HEK293 (cell line): ENCODE data around the gene AGAP3.
A peak's percentile ranks its signal among the peaks of the same experiment; 100 is the strongest.

ENCODE experiments used
- ELK4 ChIP-seq: IDR thresholded peaks from 2 replicates; pipeline ENCODE4 v1.6.1; 2011; ENCODE audit warnings: mild to moderate bottlenecking, low read depth, low read length, borderline replicate concordance
- HOXD13 ChIP-seq: sonication (generic); formaldehyde crosslinking; IDR thresholded peaks from 2 replicates; pipeline ENCODE4 v1.8.0; 2022; ENCODE audit warnings: missing genetic modification reagents, borderline replicate concordance
- KLF8 ChIP-seq: fragments of 450-650 bp; formaldehyde crosslinking; IDR thresholded peaks from 2 replicates; pipeline ENCODE4 v1.5.1; 2016; ENCODE audit warnings: missing biosample characterization, missing genetic modification characterization
- SCRT2 ChIP-seq: fragments of 450-650 bp; formaldehyde crosslinking; IDR thresholded peaks from 2 replicates; pipeline ENCODE4 v1.5.1; 2016; ENCODE audit warnings: missing biosample characterization, missing genetic modification characterization
- TRIM28 ChIP-seq: IDR thresholded peaks from 2 replicates; pipeline ENCODE4 v1.6.1; 2011; ENCODE audit warnings: low read length, control low read depth, borderline replicate concordance
- ZBTB48 ChIP-seq: fragments of 450-650 bp; formaldehyde crosslinking; IDR thresholded peaks from 2 replicates; pipeline ENCODE4 v1.5.1; 2016; ENCODE audit warnings: missing biosample characterization, missing genetic modification characterization
- ZFP69B ChIP-seq: fragments of 450-650 bp; formaldehyde crosslinking; IDR thresholded peaks from 2 replicates; pipeline ENCODE4 v1.5.1; 2016; ENCODE audit warnings: missing biosample characterization, missing genetic modification characterization
- ZNF10 ChIP-seq: fragments of 450-650 bp; formaldehyde crosslinking; IDR thresholded peaks from 2 replicates; pipeline ENCODE4 v1.5.1; 2017; ENCODE audit warnings: missing biosample characterization, missing genetic modification characterization
- ZNF112 ChIP-seq: fragments of 450-650 bp; formaldehyde crosslinking; IDR thresholded peaks from 2 replicates; pipeline ENCODE4 v1.5.0; 2017; ENCODE audit warnings: missing biosample characterization, missing genetic modification characterization
- ZNF146 ChIP-seq: fragments of 450-650 bp; formaldehyde crosslinking; IDR thresholded peaks from 2 replicates; pipeline ENCODE4 v1.5.1; 2016; ENCODE audit warnings: missing biosample characterization, missing genetic modification characterization
- ZNF2 ChIP-seq: fragments of 450-650 bp; formaldehyde crosslinking; IDR thresholded peaks from 2 replicates; pipeline ENCODE4 v1.5.1; 2016; ENCODE audit warnings: missing biosample characterization, missing genetic modification characterization
- ZNF202 ChIP-seq: fragments of 450-650 bp; formaldehyde crosslinking; IDR thresholded peaks from 2 replicates; pipeline ENCODE4 v1.5.1; 2016; ENCODE audit warnings: missing biosample characterization, missing genetic modification characterization, borderline replicate concordance
- ZNF221 ChIP-seq: fragments of 450-650 bp; formaldehyde crosslinking; IDR thresholded peaks from 2 replicates; pipeline ENCODE4 v1.5.1; 2017; ENCODE audit warnings: missing biosample characterization, missing genetic modification characterization, borderline replicate concordance
- ZNF26 ChIP-seq: fragments of 450-650 bp; formaldehyde crosslinking; IDR thresholded peaks from 2 replicates; pipeline ENCODE4 v1.5.1; 2016; ENCODE audit warnings: missing biosample characterization, missing genetic modification characterization
- ZNF510 ChIP-seq: fragments of 450-650 bp; formaldehyde crosslinking; IDR thresholded peaks from 2 replicates; pipeline ENCODE4 v1.5.1; 2018; ENCODE audit warnings: mild to moderate bottlenecking, missing genetic modification characterization, missing biosample characterization; ENCODE audit not compliant: insufficient replicate concordance
- ZNF513 ChIP-seq: fragments of 450-650 bp; IDR thresholded peaks from 2 replicates; pipeline ENCODE4 v1.5.1; 2018; ENCODE audit warnings: missing biosample characterization, missing genetic modification characterization
- ZNF623 ChIP-seq: fragments of 450-650 bp; formaldehyde crosslinking; IDR thresholded peaks from 2 replicates; pipeline ENCODE4 v1.5.1; 2016; ENCODE audit warnings: missing biosample characterization, missing genetic modification characterization
- ZNF626 ChIP-seq: fragments of 450-650 bp; sonication (Bioruptor Pico); formaldehyde crosslinking; IDR thresholded peaks from 2 replicates; pipeline ENCODE4 v1.5.1; 2018; ENCODE audit warnings: missing biosample characterization, missing genetic modification characterization, inconsistent platforms
- ZNF660 ChIP-seq: fragments of 450-650 bp; IDR thresholded peaks from 2 replicates; pipeline ENCODE4 v1.5.1; 2018; ENCODE audit warnings: missing biosample characterization, mild to moderate bottlenecking, missing genetic modification characterization
- ZNF791 ChIP-seq: fragments of 450-650 bp; formaldehyde crosslinking; IDR thresholded peaks from 2 replicates; pipeline ENCODE4 v1.5.1; 2016; ENCODE audit warnings: missing biosample characterization, missing genetic modification characterization
- TF ChIP-seq, protein P1 (sequence below): fragments of 450-650 bp; formaldehyde crosslinking; IDR thresholded peaks from 2 replicates; pipeline ENCODE4 v1.5.1; 2016; ENCODE audit warnings: missing biosample characterization, missing genetic modification characterization
- TF ChIP-seq, protein P2 (sequence below): fragments of 450-650 bp; formaldehyde crosslinking; IDR thresholded peaks from 2 replicates; pipeline ENCODE4 v1.5.1; 2017; ENCODE audit warnings: missing biosample characterization, mild to moderate bottlenecking, missing genetic modification characterization, moderate library complexity
- TF ChIP-seq, protein P3 (sequence below): fragments of 450-650 bp; formaldehyde crosslinking; IDR thresholded peaks from 2 replicates; pipeline ENCODE4; 2016; ENCODE audit warnings: missing biosample characterization, missing genetic modification characterization
- TF ChIP-seq, protein P4 (sequence below): fragments of 450-650 bp; formaldehyde crosslinking; conservative IDR thresholded peaks from 2 replicates; pipeline ENCODE4 v1.5.1; 2016; ENCODE audit warnings: low read depth, missing biosample characterization, missing genetic modification characterization
- TF ChIP-seq, protein P5 (sequence below): fragments of 450-650 bp; formaldehyde crosslinking; IDR thresholded peaks from 2 replicates; pipeline ENCODE4 v1.5.1; 2017; ENCODE audit warnings: missing biosample characterization, missing genetic modification characterization

The AGAP3 gene

GRCh38 chr7:151038951-151039849 lies 47.1 kb upstream of the AGAP3 start (continued):
- TF ChIP-seq ZNF2 (tag by site-specific recombination): no peak
- no peak for TF ChIP-seq TRIM28
- no peak for TF ChIP-seq ZNF510 (tag by site-specific recombination)
- no peak for TF ChIP-seq ZNF513 (tag by site-specific recombination)
- no peak for TF ChIP-seq ZNF626
- no peak for TF ChIP-seq ZNF221 (tag by site-specific recombination)
- TF ChIP-seq KLF8: 0 out of 2 replicates have a peak, but pooled peaks have one; percentile 30
- no peak for TF ChIP-seq ZNF146 (tag by site-specific recombination)
- no peak for TF ChIP-seq ZNF623 (tag by site-specific recombination)
- TF ChIP-seq, protein P1, sequence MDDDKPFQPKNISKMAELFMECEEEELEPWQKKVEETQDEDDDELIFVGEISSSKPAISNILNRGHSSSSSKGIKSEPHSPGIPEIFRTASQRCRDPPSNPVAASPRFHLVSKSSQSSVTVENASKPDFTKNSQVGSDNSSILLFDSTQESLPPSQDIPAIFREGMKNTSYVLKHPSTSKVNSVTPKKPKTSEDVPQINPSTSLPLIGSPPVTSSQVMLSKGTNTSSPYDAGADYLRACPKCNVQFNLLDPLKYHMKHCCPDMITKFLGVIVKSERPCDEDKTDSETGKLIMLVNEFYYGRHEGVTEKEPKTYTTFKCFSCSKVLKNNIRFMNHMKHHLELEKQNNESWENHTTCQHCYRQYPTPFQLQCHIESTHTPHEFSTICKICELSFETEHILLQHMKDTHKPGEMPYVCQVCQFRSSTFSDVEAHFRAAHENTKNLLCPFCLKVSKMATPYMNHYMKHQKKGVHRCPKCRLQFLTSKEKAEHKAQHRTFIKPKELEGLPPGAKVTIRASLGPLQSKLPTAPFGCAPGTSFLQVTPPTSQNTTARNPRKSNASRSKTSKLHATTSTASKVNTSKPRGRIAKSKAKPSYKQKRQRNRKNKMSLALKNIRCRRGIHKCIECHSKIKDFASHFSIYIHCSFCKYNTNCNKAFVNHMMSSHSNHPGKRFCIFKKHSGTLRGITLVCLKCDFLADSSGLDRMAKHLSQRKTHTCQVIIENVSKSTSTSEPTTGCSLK (tag by site-specific recombination): no peak
- TF ChIP-seq, protein P2, sequence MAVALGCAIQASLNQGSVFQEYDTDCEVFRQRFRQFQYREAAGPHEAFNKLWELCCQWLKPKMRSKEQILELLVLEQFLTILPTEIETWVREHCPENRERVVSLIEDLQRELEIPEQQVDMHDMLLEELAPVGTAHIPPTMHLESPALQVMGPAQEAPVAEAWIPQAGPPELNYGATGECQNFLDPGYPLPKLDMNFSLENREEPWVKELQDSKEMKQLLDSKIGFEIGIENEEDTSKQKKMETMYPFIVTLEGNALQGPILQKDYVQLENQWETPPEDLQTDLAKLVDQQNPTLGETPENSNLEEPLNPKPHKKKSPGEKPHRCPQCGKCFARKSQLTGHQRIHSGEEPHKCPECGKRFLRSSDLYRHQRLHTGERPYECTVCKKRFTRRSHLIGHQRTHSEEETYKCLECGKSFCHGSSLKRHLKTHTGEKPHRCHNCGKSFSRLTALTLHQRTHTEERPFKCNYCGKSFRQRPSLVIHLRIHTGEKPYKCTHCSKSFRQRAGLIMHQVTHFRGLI (tag by site-specific recombination): peak; percentile 70
- peak; percentile 70 for TF ChIP-seq ZBTB48 (tag by site-specific recombination)
- TF ChIP-seq, protein P3, sequence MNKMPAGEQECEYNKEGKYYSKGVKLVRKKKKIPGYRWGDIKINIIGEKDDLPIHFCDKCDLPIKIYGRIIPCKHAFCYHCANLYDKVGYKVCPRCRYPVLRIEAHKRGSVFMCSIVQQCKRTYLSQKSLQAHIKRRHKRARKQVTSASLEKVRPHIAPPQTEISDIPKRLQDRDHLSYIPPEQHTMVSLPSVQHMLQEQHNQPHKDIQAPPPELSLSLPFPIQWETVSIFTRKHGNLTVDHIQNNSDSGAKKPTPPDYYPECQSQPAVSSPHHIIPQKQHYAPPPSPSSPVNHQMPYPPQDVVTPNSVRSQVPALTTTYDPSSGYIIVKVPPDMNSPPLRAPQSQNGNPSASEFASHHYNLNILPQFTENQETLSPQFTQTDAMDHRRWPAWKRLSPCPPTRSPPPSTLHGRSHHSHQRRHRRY: no peak
- peak; percentile 89 for TF ChIP-seq SCRT2
- TF ChIP-seq ZNF791: no peak
- TF ChIP-seq ZNF10 (tag by site-specific recombination): no peak
- no peak for TF ChIP-seq HOXD13
- TF ChIP-seq, protein P4, sequence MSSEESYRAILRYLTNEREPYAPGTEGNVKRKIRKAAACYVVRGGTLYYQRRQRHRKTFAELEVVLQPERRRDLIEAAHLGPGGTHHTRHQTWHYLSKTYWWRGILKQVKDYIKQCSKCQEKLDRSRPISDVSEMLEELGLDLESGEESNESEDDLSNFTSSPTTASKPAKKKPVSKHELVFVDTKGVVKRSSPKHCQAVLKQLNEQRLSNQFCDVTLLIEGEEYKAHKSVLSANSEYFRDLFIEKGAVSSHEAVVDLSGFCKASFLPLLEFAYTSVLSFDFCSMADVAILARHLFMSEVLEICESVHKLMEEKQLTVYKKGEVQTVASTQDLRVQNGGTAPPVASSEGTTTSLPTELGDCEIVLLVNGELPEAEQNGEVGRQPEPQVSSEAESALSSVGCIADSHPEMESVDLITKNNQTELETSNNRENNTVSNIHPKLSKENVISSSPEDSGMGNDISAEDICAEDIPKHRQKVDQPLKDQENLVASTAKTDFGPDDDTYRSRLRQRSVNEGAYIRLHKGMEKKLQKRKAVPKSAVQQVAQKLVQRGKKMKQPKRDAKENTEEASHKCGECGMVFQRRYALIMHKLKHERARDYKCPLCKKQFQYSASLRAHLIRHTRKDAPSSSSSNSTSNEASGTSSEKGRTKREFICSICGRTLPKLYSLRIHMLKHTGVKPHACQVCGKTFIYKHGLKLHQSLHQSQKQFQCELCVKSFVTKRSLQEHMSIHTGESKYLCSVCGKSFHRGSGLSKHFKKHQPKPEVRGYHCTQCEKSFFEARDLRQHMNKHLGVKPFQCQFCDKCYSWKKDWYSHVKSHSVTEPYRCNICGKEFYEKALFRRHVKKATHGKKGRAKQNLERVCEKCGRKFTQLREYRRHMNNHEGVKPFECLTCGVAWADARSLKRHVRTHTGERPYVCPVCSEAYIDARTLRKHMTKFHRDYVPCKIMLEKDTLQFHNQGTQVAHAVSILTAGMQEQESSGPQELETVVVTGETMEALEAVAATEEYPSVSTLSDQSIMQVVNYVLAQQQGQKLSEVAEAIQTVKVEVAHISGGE (tag by site-specific recombination): no peak
- peak; percentile 84 for TF ChIP-seq ZNF660
- TF ChIP-seq ZNF202 (tag by site-specific recombination): no peak
- no peak for TF ChIP-seq ELK4
- TF ChIP-seq, protein P5, sequence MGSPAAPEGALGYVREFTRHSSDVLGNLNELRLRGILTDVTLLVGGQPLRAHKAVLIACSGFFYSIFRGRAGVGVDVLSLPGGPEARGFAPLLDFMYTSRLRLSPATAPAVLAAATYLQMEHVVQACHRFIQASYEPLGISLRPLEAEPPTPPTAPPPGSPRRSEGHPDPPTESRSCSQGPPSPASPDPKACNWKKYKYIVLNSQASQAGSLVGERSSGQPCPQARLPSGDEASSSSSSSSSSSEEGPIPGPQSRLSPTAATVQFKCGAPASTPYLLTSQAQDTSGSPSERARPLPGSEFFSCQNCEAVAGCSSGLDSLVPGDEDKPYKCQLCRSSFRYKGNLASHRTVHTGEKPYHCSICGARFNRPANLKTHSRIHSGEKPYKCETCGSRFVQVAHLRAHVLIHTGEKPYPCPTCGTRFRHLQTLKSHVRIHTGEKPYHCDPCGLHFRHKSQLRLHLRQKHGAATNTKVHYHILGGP (tag by site-specific recombination): no peak
- TF ChIP-seq ZNF26: no peak
- no peak for TF ChIP-seq ZNF112 (tag by site-specific recombination)
- peak; percentile 48; the same call in 1 of the 2 replicates for TF ChIP-seq ZFP69B (tag by site-specific recombination)
